Brain pericyte (primary cell): Measurements from ENCODE around the gene OGDHL.
"Not testable (repeated sequence)": the region's sequence is repeated elsewhere in the genome, so short reads cannot be mapped to it uniquely, and the experiment has no call there.

ENCODE experiments used
- DNase-seq: peaks from one replicate; pipeline ENCODE4 v3.0.0-alpha.2; 2012; ENCODE audit warnings: low read depth, low spot score

Gene OGDHL

GRCh38 chr10:49756641-49757040 lies 5.5 kb downstream of the OGDHL start:
- DNase-seq: no peak

GRCh38 chr10:49756031-49756430 lies 6.1 kb downstream of the OGDHL start:
- DNase-seq: no peak

DNA sequence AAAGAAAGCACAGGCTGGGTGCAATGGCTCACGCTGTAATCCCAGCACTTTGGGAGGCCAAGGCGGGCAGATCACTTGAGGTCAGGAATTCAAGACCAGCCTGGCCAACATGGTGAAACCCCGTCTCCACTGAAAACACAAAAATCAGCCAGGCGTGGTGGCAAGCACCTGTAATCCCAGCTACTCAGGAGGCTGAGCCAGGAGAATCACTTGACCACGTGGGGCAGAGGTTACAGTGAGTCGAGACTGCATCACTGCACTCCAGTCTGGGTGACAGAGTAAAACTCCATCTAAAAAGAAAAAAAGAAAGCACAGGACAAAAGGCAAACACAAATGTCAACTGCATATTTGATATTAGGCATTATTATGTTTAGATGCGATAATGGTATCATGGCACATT lies 7.2 kb downstream of the OGDHL start:
- DNase-seq: not testable (repeated sequence)

DNA sequence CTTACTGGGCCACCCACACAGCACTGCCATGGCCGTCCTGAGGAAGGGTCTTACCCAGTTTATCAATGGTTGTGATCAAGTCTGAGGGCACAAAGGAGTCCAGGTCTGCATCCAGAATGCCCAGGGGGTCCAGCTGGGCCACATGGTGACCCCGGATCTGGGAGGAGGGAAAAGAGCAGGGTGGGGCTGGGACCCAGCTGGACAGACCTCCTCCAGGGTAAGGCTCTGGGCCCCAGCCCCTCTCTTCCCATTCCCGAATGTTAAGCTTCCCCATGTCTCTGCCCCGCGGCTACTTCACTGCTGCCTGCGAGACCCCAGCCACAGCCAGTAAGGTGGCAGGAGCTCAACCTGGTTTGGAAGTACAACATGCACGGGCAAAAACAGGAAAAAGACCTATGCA lies 9.5 kb downstream of the OGDHL start:
- DNase-seq: no peak

DNA sequence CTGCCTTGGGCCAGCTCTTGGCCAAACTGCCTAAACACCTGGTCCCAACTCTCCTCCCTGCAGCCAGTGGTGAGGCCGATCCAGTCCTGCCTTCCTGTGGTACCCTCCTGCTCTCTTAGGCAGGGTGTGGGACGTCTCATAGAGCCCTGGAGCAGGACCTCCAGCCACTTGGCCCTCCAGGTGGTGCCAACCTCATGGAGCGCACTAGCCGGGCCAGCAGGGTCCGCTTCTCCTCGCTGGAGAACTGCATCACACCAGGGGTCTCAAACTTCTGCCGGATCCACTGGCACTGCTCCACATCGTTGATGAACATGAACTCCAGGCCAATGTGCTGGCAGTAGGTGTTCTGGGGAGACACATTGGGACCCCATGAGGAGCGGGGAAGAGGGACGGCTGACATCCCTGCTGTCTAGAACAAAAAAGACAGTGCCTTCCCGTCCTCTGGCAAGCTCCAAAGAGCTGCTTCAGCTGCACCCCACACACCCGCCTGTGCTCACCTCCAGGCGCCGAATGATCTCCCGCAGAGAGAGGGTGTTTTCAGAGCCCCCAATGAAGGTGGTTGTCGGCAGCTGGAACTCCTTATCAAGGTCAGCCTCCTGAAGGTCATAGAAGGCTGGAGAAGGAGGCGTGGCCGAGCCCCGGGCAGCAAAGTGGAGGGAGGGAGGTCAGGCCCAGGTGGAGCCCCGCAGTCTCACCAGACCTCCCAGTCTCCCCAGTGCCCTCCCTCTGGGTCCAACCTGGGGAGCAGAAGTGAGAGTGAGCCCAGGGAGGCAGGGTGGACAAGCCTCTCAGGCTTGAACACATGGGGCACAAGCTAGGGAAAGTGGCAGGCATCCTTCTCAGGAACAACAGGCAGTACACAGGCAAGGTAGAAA lies 10.2 kb downstream of the OGDHL start:
- no peak for DNase-seq

DNA sequence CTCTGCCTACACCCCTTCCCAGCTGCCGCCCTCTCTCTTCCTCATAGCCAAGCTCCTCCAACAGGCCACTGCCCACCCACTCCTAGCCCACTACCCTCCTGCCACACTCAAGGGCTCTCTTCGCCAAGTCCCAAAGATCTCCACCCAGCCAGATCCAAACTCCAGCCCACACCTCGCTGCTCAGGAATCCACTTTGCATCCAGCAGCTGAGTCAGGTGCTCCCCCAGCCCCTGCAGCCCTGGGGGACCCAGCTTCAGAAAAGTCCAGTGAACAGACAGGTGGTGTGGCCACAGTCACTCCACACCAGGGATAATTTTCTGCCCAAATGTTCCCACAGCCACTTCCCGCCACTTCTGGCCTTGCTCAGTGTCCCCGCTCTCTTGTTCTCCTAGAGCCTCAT lies 10.9 kb downstream of the OGDHL start:
- DNase-seq: no peak

DNA sequence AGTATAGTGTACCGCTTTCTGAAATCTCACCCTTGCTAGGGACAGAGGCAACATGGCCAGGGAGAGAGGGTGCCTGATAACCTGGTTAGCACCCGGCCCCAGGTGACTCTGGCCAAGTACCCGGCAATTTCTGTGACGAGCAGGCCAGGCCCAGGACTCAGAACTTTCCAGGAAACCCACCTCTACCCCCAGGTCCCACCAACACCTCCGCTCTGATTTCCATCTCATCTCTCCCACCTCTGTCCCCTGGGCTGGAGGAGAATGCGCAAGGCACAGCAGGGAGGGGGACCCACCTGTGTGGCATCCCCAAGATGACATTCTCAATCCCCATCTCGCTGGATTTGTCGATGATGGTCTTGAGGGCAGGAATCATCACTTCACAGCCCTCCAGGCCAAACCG lies 11.6 kb downstream of the OGDHL start:
- no peak for DNase-seq

DNA sequence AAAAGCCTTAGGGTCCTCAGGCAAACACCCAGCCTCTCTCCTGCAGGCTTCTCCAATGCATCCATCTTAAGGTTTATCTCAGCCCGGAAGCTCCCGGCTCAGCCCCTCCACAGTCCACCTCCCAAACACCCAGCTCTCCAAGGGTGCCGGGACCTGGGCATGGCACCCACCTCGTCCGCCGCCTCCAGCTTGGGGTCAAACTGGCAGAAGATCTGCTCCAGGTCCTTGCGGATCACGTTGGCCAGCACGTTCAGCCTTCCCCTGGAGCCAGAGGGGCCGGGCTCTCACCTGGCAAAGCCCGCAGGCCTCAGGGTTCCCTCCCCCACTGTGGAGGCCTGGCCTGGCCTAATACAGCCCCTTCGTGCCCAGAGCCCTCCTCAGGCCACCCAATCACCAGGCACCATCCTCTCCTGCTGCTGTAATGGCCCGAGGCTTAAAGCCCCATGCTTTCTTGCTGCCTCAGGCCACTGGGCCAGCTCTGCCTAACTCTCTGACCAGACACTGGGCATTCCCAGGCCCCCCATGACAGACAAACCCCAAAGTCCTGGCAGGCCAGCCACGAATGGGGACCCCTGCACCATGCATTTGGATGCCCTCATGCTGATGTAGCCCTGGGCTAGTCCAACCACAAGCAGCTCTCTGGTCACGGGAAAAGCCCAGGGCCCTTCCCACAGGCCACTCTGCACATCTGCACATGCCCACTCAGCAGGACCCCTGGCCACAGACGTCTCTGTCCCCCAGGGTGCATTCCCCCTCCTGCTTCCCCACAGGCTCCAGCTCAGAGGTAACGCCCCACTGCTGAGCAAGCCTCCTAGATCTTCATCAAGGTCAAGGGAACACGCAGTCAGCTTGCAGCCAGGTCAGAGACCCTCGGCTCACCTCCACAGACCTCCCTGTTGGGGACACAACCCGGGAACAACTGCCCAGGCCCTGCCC lies 12.3 kb downstream of the OGDHL start:
- no peak for DNase-seq

- no peak for DNase-seq
These were observed 13.0 kb downstream of the OGDHL start for GRCh38 chr10:49749144-49749543.

DNA sequence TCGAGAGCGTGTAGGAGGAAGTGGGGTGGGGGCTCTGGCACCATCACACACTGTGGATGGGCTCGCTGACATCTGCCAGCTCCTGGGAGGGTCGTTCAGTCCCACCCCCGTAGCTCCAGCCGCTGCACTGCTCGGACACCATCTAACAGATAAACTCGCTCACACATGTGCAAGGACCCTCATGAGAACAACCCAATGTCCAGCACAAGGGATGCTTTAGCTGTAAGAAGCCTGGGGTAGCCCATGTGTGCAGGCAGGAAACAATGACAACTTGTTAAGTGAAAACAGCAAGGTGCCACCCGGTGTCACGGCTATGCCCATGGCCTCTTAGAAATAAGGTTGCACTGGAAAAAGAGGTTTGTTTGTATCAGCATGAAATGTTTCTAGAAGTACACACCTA lies 14.1 kb downstream of the OGDHL start:
- DNase-seq: no peak

- DNase-seq: no peak
These were observed 14.8 kb downstream of the OGDHL start for GRCh38 chr10:49747303-49747646.

DNA sequence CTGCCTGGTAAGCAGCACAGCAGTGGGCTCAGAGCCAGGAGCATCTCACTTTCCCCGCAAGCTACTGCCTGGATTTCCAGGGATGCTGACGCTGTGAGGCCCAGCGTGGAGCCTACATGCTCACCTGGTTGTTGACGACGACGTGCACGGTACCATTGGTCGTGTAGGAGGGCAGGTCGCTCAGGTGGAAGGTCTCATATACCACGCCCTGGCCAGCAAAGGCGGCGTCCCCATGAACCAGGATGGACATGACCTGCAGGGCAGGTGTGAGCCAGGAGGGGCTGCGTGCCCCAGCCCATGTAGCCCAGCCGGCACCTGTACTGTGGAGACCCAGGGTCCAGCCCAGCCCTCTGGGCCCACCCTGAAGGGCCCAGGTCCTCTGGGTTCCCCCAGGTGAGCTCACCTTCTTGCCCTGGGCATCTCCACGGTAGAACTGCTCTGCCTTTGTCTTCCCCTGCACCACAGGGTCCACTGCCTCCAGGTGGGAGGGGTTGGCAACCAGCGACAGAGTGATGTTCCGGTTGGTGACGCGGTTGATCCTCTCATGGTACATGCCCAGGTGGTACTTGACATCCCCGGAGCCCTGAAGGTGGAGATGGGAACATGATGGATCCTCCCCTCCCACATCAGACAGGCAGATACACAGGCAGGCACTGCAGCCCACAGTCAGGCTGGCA lies 15.4 kb downstream of the OGDHL start:
- DNase-seq: no peak

GRCh38 chr10:49745756-49746155 lies 16.4 kb downstream of the OGDHL start:
- DNase-seq: no peak

GRCh38 chr10:49744924-49745605 lies 17.1 kb downstream of the OGDHL start:
- no peak for DNase-seq

DNA sequence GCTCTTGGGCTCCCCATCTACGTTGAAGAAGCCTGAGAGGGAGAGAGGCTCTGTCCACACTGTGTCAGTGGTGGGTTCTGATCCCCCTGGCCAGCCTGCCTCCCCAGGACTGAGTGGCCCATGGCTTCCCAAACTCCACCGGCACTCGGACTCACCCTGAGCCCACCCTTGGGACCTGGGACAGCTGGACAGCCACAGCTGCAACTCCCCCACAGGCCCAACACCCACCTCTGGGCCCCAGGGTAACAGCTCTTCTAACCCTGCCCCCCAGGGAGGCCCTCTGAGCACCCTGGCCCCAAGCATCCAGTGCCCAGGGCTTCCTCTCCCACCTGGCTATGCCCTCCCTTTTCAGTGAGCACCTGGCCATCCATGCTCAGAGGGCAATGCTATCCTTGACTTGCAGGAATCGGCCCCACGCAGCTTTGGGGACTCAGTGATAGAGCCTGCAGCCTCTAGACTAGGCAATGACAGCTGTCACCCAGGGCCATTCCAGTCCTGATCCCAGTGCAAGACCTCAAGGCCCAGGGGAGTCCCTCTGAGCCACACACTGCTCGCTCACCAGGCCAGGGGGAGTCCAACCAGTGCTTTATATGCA lies 17.9 kb downstream of the OGDHL start:
- DNase-seq: no peak

- DNase-seq: no peak
These were observed 18.6 kb downstream of the OGDHL start for GRCh38 chr10:49743464-49744075.

GRCh38 chr10:49742683-49743463 lies 19.2 kb downstream of the OGDHL start:
- DNase-seq: no peak

DNA sequence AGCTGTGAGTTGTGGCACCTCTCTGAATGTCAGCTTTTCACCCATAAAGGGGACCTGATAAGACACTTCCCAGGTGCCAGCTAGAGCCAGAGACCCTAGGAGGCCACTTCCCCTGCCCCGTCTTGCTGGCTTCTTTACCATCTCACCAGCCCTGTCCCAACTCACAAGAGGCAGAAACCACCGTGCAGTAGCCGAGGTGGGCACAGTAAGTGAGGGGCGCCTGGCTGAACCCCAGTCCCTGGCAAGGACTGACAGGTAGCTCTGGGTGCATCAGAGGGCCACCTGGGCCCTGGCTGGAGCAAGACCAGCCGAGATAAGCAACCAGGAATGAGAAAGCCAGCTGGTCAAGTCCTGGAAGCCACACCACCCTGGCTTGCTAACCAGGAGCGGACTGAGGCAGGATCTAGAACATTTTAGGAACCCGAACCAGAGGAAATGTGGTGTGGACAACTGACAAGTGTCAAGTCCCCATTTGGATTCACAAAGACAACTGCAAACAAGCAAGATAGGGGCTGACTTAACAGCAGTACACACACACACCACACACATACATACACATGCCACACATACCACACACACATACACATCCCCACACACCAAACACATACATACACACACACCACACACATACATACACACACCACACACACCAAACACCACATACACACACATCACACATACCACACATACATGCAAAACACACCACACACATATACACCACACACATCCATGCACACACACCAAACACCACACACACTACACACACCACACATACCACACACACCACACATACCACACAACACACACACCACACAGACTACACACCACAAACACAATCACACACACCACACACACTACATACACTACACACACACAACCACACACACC lies 20.8 kb downstream of the OGDHL start:
- no peak for DNase-seq
